GM23338 (cell line): ENCODE results near the gene PRPSAP1. TPM values are rescaled to one million over a fixed set of nuclear protein-coding genes. Genes with fewer than 3 reads are reported as not detected.

Experiments
- ATAC-seq: fragments of 200-7000 bp; cut with Tn5 transposase; 3 replicates; pipeline ENCODE4 v1.9.1; 2020
- DNase-seq: peaks from one replicate; pipeline ENCODE4 v3.0.0-alpha.2; 2015; ENCODE audit warnings: low spot score
- H2AFZ ChIP-seq: fragments of 200-600 bp; sonication (generic); 2 replicates; pipeline ENCODE4 v1.8.0; 2016; ENCODE audit warnings: antibody characterized with exemption, mild to moderate bottlenecking, moderate library complexity
- H3F3A ChIP-seq: fragments of 200-600 bp; sonication (generic); replicated peaks from 2 replicates; pipeline ENCODE4 v1.8.0; 2017; ENCODE audit warnings: antibody characterized with exemption, mixed run types, low read depth
- H3K27ac ChIP-seq: fragments of 200-600 bp; sonication (generic); 2 replicates; pipeline ENCODE4 v1.6.1; 2016; ENCODE audit warnings: low read depth
- H3K27me3 ChIP-seq: fragments of 200-600 bp; sonication (generic); 2 replicates; pipeline ENCODE4 v1.8.0; 2016; ENCODE audit warnings: mild to moderate bottlenecking, mixed run types, moderate library complexity; ENCODE audit not compliant: insufficient read depth
- H3K36me3 ChIP-seq: fragments of 200-600 bp; sonication (generic); 2 replicates; pipeline ENCODE4 v1.8.0; 2016; ENCODE audit warnings: mild to moderate bottlenecking; ENCODE audit not compliant: insufficient read depth
- H3K4me1 ChIP-seq: fragments of 200-600 bp; sonication (generic); 2 replicates; pipeline ENCODE4 v1.8.0; 2016; ENCODE audit warnings: mild to moderate bottlenecking, moderate library complexity; ENCODE audit not compliant: insufficient read depth
- H3K4me2 ChIP-seq: fragments of 200-600 bp; sonication (generic); 2 replicates; pipeline ENCODE4 v1.7.1; 2017; ENCODE audit warnings: mixed run types
- H3K4me3 ChIP-seq: fragments of 200-600 bp; sonication (generic); 2 replicates; pipeline ENCODE4 v1.6.1; 2016; ENCODE audit warnings: mixed run types
- H3K79me2 ChIP-seq: fragments of 200-600 bp; sonication (generic); replicated peaks from 2 replicates; pipeline ENCODE4 v1.8.0; 2017; ENCODE audit warnings: mild to moderate bottlenecking; ENCODE audit not compliant: insufficient read depth
- H3K9me2 ChIP-seq: fragments of 200-600 bp; sonication (generic); 2 replicates; pipeline ENCODE4 v1.8.0; 2017; ENCODE audit not compliant: insufficient read depth
- H4K20me1 ChIP-seq: fragments of 200-600 bp; sonication (generic); replicated peaks from 2 replicates; pipeline ENCODE4 v1.8.0; 2017; ENCODE audit warnings: mild to moderate bottlenecking; ENCODE audit not compliant: insufficient read depth
- H3K27ac Mint-ChIP-seq: 2 replicates; pipeline ENCODE4 v1.8.0; 2020; ENCODE audit warnings: inconsistent platforms, mild to moderate bottlenecking, moderate library complexity, mixed read lengths
- H3K27me3 Mint-ChIP-seq: 3 replicates; pipeline ENCODE4 v1.8.0; 2022; ENCODE audit warnings: low read depth, mild to moderate bottlenecking, moderate library complexity, mixed read lengths, inconsistent platforms; ENCODE audit not compliant: insufficient read depth, poor library complexity
- H3K36me3 Mint-ChIP-seq: 3 replicates; pipeline ENCODE4 v1.8.0; 2021; ENCODE audit warnings: low read depth, mild to moderate bottlenecking, inconsistent platforms, moderate library complexity, mixed read lengths
- H3K4me1 Mint-ChIP-seq: 3 replicates; pipeline ENCODE4 v1.8.0; 2020; ENCODE audit warnings: mild to moderate bottlenecking, inconsistent platforms, mixed read lengths
- H3K4me3 Mint-ChIP-seq: 3 replicates; pipeline ENCODE4 v1.8.0; 2021; ENCODE audit warnings: moderate library complexity, mild to moderate bottlenecking, inconsistent platforms, mixed read lengths
- H3K9me3 Mint-ChIP-seq: 3 replicates; pipeline ENCODE4 v1.8.0; 2020; ENCODE audit warnings: moderate library complexity, mild to moderate bottlenecking, inconsistent platforms, mixed read lengths
- CREB1 ChIP-seq: fragments of 250-450 bp; sonication (Bioruptor Pico); IDR thresholded peaks from 2 replicates; pipeline ENCODE4 v1.5.0; 2020; ENCODE audit warnings: low read depth, mild to moderate bottlenecking, moderate library complexity
- POLR2AphosphoS5 ChIP-seq: IDR thresholded peaks from 2 replicates; pipeline ENCODE4 v1.6.1; 2016; ENCODE audit warnings: antibody characterized with exemption, low read depth
- polyA plus RNA-seq: library from polyadenylated mRNA; unstranded; fragments of >200 nt; fragmentation: Nextera tagmentation; extraction: Ambion mirVana; gene quantifications from 2 replicates; pipeline ENCODE4 v1.2.1, GENCODE V29; 2016
- total RNA-seq: library from RNA; depleted of rRNA; stranded (reverse); fragments of >200 nt; shearing (Covaris generic); gene quantifications from 2 replicates; pipeline ENCODE4 v1.2.3, GENCODE V29; 2014
- TF ChIP-seq, protein P1 (sequence below): fragments of 250-450 bp; sonication (Bioruptor Pico); IDR thresholded peaks from 2 replicates; pipeline ENCODE4 v1.5.0; 2020; ENCODE audit warnings: mild to moderate bottlenecking, moderate library complexity

The PRPSAP1 gene
- total and polyA plus RNA-seq, 2 experiments from 2014 or later: 39.5 to 58.8 TPM

DNA sequence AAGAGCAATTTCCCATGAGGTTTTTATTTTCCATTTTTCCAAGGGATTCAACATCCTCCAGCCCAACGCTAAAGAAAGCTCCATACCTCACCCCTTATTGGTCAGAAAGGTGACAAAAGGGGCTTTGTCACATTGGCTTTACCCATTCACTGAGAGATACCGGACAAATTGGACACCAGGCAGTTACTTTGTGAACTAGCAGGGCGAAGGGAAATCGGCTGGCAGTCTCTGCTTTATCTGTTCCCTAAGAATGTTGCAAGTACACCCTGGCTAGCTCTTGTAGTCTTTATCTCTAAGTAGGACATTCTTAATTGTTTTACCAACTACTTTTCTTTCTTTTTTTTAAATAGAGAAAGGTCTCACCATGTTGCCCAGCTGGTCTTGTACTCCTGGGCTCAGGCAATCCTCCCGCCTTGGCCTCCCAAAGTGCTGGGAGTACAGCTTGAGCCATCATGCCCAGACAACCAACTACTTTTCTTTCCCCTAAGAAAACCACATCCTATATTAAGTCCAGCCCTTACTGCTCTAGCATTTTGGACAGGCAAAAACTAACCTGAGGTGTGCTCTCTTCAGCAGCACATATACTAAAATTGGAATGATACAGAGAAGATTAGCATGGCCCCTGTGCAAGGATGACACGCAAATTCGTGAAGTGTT, 16.8 kb downstream of the PRPSAP1 start (continued):
- TF ChIP-seq, protein P1, sequence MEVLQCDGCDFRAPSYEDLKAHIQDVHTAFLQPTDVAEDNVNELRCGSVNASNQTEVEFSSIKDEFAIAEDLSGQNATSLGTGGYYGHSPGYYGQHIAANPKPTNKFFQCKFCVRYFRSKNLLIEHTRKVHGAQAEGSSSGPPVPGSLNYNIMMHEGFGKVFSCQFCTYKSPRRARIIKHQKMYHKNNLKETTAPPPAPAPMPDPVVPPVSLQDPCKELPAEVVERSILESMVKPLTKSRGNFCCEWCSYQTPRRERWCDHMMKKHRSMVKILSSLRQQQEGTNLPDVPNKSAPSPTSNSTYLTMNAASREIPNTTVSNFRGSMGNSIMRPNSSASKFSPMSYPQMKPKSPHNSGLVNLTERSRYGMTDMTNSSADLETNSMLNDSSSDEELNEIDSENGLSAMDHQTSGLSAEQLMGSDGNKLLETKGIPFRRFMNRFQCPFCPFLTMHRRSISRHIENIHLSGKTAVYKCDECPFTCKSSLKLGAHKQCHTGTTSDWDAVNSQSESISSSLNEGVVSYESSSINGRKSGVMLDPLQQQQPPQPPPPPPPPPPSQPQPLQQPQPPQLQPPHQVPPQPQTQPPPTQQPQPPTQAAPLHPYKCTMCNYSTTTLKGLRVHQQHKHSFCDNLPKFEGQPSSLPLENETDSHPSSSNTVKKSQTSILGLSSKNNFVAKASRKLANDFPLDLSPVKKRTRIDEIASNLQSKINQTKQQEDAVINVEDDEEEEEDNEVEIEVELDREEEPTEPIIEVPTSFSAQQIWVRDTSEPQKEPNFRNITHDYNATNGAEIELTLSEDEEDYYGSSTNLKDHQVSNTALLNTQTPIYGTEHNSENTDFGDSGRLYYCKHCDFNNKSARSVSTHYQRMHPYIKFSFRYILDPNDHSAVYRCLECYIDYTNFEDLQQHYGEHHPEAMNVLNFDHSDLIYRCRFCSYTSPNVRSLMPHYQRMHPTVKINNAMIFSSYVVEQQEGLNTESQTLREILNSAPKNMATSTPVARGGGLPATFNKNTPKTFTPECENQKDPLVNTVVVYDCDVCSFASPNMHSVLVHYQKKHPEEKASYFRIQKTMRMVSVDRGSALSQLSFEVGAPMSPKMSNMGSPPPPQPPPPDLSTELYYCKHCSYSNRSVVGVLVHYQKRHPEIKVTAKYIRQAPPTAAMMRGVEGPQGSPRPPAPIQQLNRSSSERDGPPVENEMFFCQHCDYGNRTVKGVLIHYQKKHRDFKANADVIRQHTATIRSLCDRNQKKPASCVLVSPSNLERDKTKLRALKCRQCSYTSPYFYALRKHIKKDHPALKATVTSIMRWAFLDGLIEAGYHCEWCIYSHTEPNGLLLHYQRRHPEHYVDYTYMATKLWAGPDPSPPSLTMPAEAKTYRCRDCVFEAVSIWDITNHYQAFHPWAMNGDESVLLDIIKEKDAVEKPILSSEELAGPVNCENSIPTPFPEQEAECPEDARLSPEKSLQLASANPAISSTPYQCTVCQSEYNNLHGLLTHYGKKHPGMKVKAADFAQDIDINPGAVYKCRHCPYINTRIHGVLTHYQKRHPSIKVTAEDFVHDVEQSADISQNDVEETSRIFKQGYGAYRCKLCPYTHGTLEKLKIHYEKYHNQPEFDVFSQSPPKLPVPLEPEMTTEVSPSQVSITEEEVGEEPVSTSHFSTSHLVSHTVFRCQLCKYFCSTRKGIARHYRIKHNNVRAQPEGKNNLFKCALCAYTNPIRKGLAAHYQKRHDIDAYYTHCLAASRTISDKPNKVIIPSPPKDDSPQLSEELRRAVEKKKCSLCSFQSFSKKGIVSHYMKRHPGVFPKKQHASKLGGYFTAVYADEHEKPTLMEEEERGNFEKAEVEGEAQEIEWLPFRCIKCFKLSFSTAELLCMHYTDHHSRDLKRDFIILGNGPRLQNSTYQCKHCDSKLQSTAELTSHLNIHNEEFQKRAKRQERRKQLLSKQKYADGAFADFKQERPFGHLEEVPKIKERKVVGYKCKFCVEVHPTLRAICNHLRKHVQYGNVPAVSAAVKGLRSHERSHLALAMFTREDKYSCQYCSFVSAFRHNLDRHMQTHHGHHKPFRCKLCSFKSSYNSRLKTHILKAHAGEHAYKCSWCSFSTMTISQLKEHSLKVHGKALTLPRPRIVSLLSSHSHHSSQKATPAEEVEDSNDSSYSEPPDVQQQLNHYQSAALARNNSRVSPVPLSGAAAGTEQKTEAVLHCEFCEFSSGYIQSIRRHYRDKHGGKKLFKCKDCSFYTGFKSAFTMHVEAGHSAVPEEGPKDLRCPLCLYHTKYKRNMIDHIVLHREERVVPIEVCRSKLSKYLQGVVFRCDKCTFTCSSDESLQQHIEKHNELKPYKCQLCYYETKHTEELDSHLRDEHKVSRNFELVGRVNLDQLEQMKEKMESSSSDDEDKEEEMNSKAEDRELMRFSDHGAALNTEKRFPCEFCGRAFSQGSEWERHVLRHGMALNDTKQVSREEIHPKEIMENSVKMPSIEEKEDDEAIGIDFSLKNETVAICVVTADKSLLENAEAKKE (CRISPR knock-in tag): no peak
- no peak for TF ChIP-seq CREB1 (CRISPR knock-in tag)

DNA sequence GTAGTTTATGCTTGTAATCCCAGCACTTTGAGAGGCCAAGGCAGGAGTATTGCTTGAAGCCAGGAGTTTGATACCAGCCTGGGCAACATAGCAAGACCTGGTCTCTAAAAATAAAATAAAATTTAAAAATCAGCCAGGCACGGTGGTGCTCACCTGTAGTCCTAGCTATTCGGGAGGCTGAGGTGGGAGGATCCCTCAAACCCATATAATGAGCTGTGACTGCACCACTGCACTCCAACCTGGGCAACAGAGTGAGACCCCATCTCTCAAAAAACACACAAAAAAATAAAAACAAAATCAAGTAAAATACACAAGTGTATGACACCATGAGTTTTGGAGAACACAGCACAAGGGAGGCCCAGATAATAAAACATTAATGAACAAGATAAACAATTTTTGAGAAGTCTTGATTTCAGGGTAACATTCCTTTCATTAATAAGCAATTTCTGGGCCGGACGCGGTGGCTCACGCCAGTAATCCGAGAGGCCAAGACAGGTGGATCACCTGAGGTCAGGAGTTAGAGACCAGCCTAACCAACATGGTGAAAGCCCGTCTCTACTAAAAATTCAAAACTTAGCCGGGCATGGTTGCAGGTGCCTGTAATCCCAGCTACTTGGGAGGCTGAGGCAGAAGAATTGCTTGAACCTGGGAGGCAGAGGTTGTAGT, 17.9 kb downstream of the PRPSAP1 start:
- no peak overlapping the region for H3K4me3 Mint-ChIP-seq
- no peak overlapping the region for H3K27ac ChIP-seq
- TF ChIP-seq POLR2AphosphoS5: no peak
- H3K36me3 Mint-ChIP-seq: peaks cover 1% of the 10 kb centered on the region; the same call in 2 of the 3 replicates
- no peak overlapping the region for H3K27ac Mint-ChIP-seq
- no peaks in the 10 kb centered on the region for H3K4me1 ChIP-seq
- H3K4me3 ChIP-seq: no peak overlapping the region
- H3K9me3 Mint-ChIP-seq: no peaks in the 10 kb centered on the region
- H3K79me2 ChIP-seq: peaks cover 43% of the 10 kb centered on the region; the same call in 1 of the 2 replicates
- no peaks in the 10 kb centered on the region for H3K27me3 Mint-ChIP-seq
- H2AFZ ChIP-seq: no peak overlapping the region
- H3K4me2 ChIP-seq: no peak overlapping the region
- H4K20me1 ChIP-seq: no peaks in the 10 kb centered on the region; the same call in 1 of the 2 replicates
- H3F3A ChIP-seq: no peaks in the 10 kb centered on the region
- H3K36me3 ChIP-seq: no peaks in the 10 kb centered on the region
- H3K9me2 ChIP-seq: no peaks in the 10 kb centered on the region
- H3K27me3 ChIP-seq: no peaks in the 10 kb centered on the region
- H3K4me1 Mint-ChIP-seq: no peaks in the 10 kb centered on the region
- ATAC-seq: no peak
- DNase-seq: no peak
